DND-41 (cell line): ENCODE data around the gene RNF225.
A peak's percentile ranks its signal among the peaks of the same experiment; 100 is the strongest.

Experiments
- ATAC-seq: fragments of 200-7000 bp; cut with Tn5 transposase; 3 replicates; pipeline ENCODE4 v1.9.1; 2021; ENCODE audit warnings: low read depth; ENCODE audit not compliant: insufficient read depth
- DNase-seq: peaks from one replicate; pipeline ENCODE4 v3.0.0-alpha.2; 2020
- H2AFZ ChIP-seq: 2 replicates; pipeline ENCODE4 v1.6.0; 2012; ENCODE audit warnings: low read depth, low read length
- H3K27ac ChIP-seq: 2 replicates; pipeline ENCODE4 v1.5.1; 2012; ENCODE audit warnings: low read length, inconsistent platforms
- H3K27me3 ChIP-seq: fragments of 200-600 bp; sonication (generic); 2 replicates; pipeline ENCODE4 v1.6.0; 2012; ENCODE audit warnings: low read length, mild to moderate bottlenecking, inconsistent platforms; ENCODE audit not compliant: insufficient read depth, poor library complexity
- H3K36me3 ChIP-seq: 2 replicates; pipeline ENCODE4 v1.5.1; 2012; ENCODE audit warnings: low read length, inconsistent platforms; ENCODE audit not compliant: insufficient read depth
- H3K4me1 ChIP-seq: 2 replicates; pipeline ENCODE4 v1.5.1; 2012; ENCODE audit warnings: mild to moderate bottlenecking, low read length; ENCODE audit not compliant: insufficient read depth
- H3K4me2 ChIP-seq: 2 replicates; pipeline ENCODE4 v1.6.0; 2012; ENCODE audit warnings: mild to moderate bottlenecking, moderate library complexity, low read length, inconsistent platforms; ENCODE audit not compliant: insufficient read depth
- H3K4me3 ChIP-seq, 2 experiments: fragments of 200-600 bp in 1 of 2; shearing (Covaris generic) in 1 of 2; 2 replicates each; pipeline ENCODE4 v1.5.1; 2012 to 2016; ENCODE audit warnings: inconsistent platforms in 2 of 2, low read length in 2 of 2, mild to moderate bottlenecking in 2 of 2, low read depth in 1 of 2, moderate library complexity in 1 of 2
- H3K79me2 ChIP-seq: 2 replicates; pipeline ENCODE4 v1.6.0; 2012; ENCODE audit warnings: low read length, inconsistent platforms; ENCODE audit not compliant: insufficient read depth
- H3K9ac ChIP-seq: 2 replicates; pipeline ENCODE4 v1.6.0; 2012; ENCODE audit warnings: low read depth, mild to moderate bottlenecking, inconsistent platforms, low read length, moderate library complexity
- H3K9me3 ChIP-seq: 2 replicates; pipeline ENCODE4 v1.5.1; 2012; ENCODE audit warnings: low read length, moderate library complexity, mild to moderate bottlenecking, inconsistent platforms; ENCODE audit not compliant: insufficient read depth, severe bottlenecking
- H4K20me1 ChIP-seq: 2 replicates; pipeline ENCODE4 v1.6.0; 2012; ENCODE audit warnings: low read length; ENCODE audit not compliant: insufficient read depth
- EZH2 ChIP-seq: IDR thresholded peaks from 3 replicates; pipeline ENCODE4 v1.6.1; 2012; ENCODE audit warnings: borderline replicate concordance, low read depth, mild to moderate bottlenecking, moderate library complexity, low read length, inconsistent platforms; ENCODE audit not compliant: severe bottlenecking
- TF ChIP-seq, protein P1 (sequence below): IDR thresholded peaks from 2 replicates; pipeline ENCODE4 v1.5.1; 2012; ENCODE audit warnings: borderline replicate concordance, low read length, moderate library complexity, mild to moderate bottlenecking; ENCODE audit not compliant: poor library complexity, severe bottlenecking; ENCODE audit errors: extremely low read depth

The RNF225 gene

GRCh38 chr19:58350001-58350861 lies 45.2 kb upstream of the RNF225 start:
- H2AFZ ChIP-seq: no peak overlapping the region

GRCh38 chr19:58350871-58351557 lies 44.4 kb upstream of the RNF225 start:
- H3K27ac ChIP-seq: no peak overlapping the region
- peaks cover 31% of the 10 kb centered on the region for H3K79me2 ChIP-seq
- no peak overlapping the region for H2AFZ ChIP-seq
- H3K4me2 ChIP-seq: no peak overlapping the region
- H4K20me1 ChIP-seq: peaks cover 10% of the 10 kb centered on the region
- TF ChIP-seq, protein P1, sequence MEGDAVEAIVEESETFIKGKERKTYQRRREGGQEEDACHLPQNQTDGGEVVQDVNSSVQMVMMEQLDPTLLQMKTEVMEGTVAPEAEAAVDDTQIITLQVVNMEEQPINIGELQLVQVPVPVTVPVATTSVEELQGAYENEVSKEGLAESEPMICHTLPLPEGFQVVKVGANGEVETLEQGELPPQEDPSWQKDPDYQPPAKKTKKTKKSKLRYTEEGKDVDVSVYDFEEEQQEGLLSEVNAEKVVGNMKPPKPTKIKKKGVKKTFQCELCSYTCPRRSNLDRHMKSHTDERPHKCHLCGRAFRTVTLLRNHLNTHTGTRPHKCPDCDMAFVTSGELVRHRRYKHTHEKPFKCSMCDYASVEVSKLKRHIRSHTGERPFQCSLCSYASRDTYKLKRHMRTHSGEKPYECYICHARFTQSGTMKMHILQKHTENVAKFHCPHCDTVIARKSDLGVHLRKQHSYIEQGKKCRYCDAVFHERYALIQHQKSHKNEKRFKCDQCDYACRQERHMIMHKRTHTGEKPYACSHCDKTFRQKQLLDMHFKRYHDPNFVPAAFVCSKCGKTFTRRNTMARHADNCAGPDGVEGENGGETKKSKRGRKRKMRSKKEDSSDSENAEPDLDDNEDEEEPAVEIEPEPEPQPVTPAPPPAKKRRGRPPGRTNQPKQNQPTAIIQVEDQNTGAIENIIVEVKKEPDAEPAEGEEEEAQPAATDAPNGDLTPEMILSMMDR: peak; percentile 2
- no peak for TF ChIP-seq EZH2
- H3K36me3 ChIP-seq: peaks cover 23% of the 10 kb centered on the region
- peaks cover 36% of the 10 kb centered on the region for H3K4me1 ChIP-seq
- no peak overlapping the region for H3K4me3 ChIP-seq
- no peak overlapping the region for H3K9ac ChIP-seq
- ATAC-seq: no peak
- no peaks in the 10 kb centered on the region for H3K27me3 ChIP-seq
- no peak for DNase-seq
- no peaks in the 10 kb centered on the region for H3K9me3 ChIP-seq

More at GRCh38 chr19:58350001-58350861, 45.2 kb upstream of the RNF225 start:
- DNase-seq (no peak), ATAC-seq (no peak)
- peaks cover 26% of the 10 kb centered on the region for H3K36me3 ChIP-seq
- peaks cover 12% of the 10 kb centered on the region for H4K20me1 ChIP-seq
- H3K27ac ChIP-seq: no peak overlapping the region
- peaks cover 35% of the 10 kb centered on the region for H3K79me2 ChIP-seq
- no peak overlapping the region for H3K4me3 ChIP-seq
- H3K9me3 ChIP-seq: no peaks in the 10 kb centered on the region
- H3K4me2 ChIP-seq: no peak overlapping the region
- no peak for TF ChIP-seq EZH2
- TF ChIP-seq, protein P1: no peak
- H3K9ac ChIP-seq: no peak overlapping the region
- no peaks in the 10 kb centered on the region for H3K27me3 ChIP-seq
- H3K4me1 ChIP-seq: peaks cover 40% of the 10 kb centered on the region

DNA sequence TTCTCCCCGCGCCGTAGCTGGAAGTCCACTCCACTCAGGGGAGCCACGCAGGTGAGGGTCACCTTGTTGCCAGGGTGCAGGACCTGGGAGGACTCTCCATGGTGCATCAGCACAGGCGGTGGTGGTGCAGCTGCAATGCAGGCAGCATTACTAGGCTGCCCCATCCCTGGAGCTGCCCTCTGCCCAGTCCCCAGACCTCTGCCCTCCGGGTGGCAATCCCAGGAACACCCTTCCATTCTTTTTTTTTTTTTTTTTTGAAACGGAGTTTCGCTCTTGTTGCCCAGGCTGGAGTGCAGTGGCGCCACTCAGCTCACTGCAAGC lies 43.9 kb upstream of the RNF225 start:
- Histone ChIP-seq H2AFZ (no peak overlapping the region), H3K4me2 (no peak overlapping the region), H3K79me2 (peaks cover 27% of the 10 kb centered on the region), H3K36me3 (peaks cover 23% of the 10 kb centered on the region), H4K20me1 (peaks cover 10% of the 10 kb centered on the region), H3K4me1 (peaks cover 31% of the 10 kb centered on the region), H3K27me3 (no peaks in the 10 kb centered on the region), H3K9me3 (no peaks in the 10 kb centered on the region), H3K27ac (no peak overlapping the region), H3K9ac (no peak overlapping the region), H3K4me3 (no peak overlapping the region)
- no peak for TF ChIP-seq EZH2
- TF ChIP-seq, protein P1: no peak
- DNase-seq (no peak), ATAC-seq (no peak)
